ENCODE measurements around the gene KIF5A. TPM values are rescaled to one million over a fixed set of nuclear protein-coding genes. Genes with fewer than 3 reads are reported as not detected.

The KIF5A gene
- total RNA-seq, 6 experiments from 2014 or later = 0.02 TPM; not detected in 5

DNA sequence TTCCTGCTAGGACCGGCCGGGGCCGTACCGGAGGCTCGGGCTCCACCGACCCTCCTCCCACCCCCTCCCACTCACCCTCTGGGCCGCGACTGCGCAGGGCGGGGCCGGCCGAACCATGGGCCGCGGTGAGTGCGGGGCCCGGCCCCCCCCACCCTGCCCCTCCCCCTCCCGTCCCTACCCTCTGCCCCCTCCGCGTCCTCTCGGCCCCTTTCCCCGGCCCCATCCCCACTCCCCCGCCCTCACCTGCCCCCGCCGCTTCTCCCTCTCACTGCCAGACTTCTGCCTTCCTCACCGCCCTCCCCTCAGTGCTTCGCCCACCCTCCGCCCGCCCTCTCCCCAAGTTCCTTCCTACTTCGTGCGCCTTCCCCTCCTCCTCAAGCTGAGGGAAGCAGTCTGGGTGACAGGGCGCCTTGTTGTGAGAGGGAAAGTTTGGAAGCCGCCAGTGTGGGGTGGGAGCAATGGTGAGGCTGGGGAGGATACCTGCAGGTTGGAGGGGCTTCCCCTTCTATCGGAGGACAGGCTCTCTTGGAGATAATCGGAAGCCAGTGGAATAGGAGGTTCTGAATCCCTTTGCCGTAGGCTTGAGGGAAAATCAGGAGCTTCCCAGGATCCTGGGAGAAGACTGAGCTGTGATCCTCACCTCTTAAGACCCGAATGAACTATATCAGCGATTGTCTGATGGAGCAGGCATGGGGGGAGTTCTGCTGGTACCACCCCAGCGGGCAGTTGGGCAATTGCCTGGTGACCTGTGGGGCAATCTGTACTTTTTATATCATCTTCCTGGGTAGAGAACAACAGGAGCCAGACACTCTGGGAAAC, 26.7 kb upstream of the KIF5A start:
- H3K36me3 ChIP-seq = peaks cover 0 to 37% (median 11%) of the 10 kb centered on the region in 4 donors
- no peaks in the 10 kb centered on the region for H3K9me3 ChIP-seq
- TF ChIP-seq POLR2A (IDR thresholded peaks at IDR 0.05) = peak; percentile 17
- TF ChIP-seq, protein P1, sequence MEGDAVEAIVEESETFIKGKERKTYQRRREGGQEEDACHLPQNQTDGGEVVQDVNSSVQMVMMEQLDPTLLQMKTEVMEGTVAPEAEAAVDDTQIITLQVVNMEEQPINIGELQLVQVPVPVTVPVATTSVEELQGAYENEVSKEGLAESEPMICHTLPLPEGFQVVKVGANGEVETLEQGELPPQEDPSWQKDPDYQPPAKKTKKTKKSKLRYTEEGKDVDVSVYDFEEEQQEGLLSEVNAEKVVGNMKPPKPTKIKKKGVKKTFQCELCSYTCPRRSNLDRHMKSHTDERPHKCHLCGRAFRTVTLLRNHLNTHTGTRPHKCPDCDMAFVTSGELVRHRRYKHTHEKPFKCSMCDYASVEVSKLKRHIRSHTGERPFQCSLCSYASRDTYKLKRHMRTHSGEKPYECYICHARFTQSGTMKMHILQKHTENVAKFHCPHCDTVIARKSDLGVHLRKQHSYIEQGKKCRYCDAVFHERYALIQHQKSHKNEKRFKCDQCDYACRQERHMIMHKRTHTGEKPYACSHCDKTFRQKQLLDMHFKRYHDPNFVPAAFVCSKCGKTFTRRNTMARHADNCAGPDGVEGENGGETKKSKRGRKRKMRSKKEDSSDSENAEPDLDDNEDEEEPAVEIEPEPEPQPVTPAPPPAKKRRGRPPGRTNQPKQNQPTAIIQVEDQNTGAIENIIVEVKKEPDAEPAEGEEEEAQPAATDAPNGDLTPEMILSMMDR (IDR thresholded peaks at IDR 0.05) = no peak
- peak overlapping the region; percentile 97 to 98 (median 97) for H3K27ac ChIP-seq
- intact Hi-C loops (cut with DNase I) = no loop called here
- ATAC-seq (peak in 2 of 4 donors; percentile 0 to 3), DNase-seq (peak; percentile 73 to 85 (median 73))
- peak overlapping the region; percentile 76 to 83 (median 80) for H3K4me3 ChIP-seq
- H3K27me3 ChIP-seq = no peaks in the 10 kb centered on the region
- peaks cover 0 to 44% (median 19%) of the 10 kb centered on the region in 4 donors for H3K4me1 ChIP-seq
- under 1% methylated on average over 19 of the region's 38 CpGs for WGBS (ENCODE audit: insufficient coverage, low coverage, low lambda C conversion rate, missing lambda C conversion rate)

DNA sequence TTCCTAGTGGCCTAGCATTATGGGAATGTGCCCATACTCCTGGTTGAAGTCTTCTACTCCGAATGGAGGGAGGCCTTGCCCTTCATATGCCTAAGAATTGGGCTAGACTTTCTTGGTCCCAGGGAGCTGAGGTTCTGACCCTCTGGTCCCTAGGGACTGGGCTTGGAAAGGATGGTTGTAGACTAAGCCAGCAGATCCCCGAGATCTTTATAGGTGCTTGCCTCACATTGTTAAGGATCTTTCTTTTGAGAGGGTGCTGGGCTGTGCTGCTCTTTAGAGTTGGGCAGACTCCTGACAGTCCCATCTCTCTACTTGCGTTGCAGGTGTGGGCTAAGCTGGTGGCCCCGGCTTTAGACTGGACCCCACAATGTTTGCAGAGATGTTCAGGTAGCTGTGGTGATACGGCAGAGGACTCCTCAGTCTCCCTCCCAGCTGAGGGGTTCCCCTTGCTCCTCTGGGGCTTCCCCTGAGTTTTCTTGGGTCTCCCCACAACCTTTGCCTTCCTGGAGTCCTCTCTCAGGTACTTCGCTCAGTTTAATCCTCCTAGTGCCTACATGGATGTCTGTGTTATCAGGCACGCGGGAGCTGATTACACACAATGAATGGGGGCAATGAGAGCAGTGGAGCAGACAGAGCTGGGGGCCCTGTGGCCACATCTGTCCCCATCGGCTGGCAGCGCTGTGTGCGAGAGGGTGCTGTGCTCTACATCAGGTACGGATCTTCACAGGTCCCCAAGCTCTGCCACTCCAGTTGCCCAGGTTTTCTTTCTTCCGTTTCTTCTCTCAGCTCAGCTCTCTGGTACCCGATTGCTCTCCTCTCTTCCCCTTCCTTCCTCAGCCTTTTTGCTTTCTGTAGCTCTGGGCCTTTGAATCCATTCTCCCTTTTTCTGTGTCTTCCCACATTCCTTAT, 25.9 kb upstream of the KIF5A start:
- intact Hi-C loops (cut with DNase I) = no loop called here
- DNase-seq (no peak), ATAC-seq (no peak)
- peak overlapping the region; percentile 97 to 98 (median 97) for H3K27ac ChIP-seq
- 63% methylated on average over 11 of the region's 14 CpGs for WGBS (ENCODE audit: insufficient coverage, low coverage, low lambda C conversion rate, missing lambda C conversion rate)
- TF ChIP-seq POLR2A (IDR thresholded peaks at IDR 0.05) = no peak
- TF ChIP-seq, protein P1 (IDR thresholded peaks at IDR 0.05) = no peak
- H3K4me1 ChIP-seq = peaks cover 0 to 35% (median 19%) of the 10 kb centered on the region in 4 donors
- no peaks in the 10 kb centered on the region for H3K27me3 ChIP-seq
- H3K9me3 ChIP-seq = no peaks in the 10 kb centered on the region
- H3K4me3 ChIP-seq = peak overlapping the region; percentile 76 to 83 (median 80)
- H3K36me3 ChIP-seq = peaks cover 0 to 46% (median 17%) of the 10 kb centered on the region in 4 donors

DNA sequence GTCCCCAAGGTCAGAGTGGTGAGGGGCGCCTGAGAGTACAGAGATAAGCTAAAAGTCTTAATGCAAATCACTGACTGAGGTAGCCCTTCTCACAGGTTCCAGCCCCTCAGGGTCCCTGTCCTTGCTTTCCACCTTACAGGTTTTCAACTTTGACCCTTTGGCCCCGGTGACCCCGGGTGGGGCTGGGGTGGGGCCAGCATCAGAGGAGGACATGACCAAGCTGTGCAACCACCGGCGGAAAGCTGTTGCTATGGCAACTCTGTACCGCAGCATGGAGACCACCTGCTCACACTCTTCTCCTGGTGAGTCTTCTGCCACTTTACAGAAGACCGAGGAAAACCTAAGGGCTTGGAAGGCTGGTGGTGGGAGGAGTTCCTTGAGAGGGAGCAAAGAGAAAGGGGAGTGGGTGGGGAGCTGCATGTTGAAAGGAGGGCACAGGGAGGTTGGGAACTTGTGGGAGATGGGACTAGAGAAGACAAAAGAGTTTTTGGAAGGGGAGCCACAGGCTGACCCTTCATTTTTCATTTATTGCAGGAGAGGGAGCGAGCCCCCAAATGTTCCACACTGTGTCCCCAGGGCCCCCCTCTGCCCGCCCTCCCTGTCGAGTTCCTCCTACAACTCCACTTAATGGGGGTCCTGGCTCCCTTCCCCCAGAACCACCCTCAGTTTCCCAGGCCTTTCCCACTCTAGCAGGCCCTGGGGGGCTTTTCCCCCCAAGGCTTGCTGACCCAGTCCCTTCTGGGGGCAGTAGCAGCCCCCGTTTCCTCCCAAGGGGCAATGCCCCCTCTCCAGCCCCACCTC, 24.8 kb upstream of the KIF5A start:
- Histone ChIP-seq H3K27me3 (no peaks in the 10 kb centered on the region), H3K9me3 (no peaks in the 10 kb centered on the region), H3K36me3 (peaks cover 0 to 56% (median 22%) of the 10 kb centered on the region in 4 donors), H3K27ac (no peak overlapping the region), H3K4me3 (no peak overlapping the region), H3K4me1 (peaks cover 0 to 32% (median 19%) of the 10 kb centered on the region in 4 donors)
- intact Hi-C loops (cut with DNase I) = no loop called here
- DNase-seq = peak in 1 of 3 donors; percentile 52
- ATAC-seq = no peak
- no peak for TF ChIP-seq POLR2A (IDR thresholded peaks at IDR 0.05)
- TF ChIP-seq, protein P1 (IDR thresholded peaks at IDR 0.05) = no peak
- WGBS (ENCODE audit: insufficient coverage, low coverage, low lambda C conversion rate, missing lambda C conversion rate) = 50% methylated on average over 10 of the region's 11 CpGs

Data from right lobe of liver (tissue), 6 donors.